ENCODE measurements around the gene SDK1. TPM values are rescaled to one million over a fixed set of nuclear protein-coding genes. Genes with fewer than 3 reads are reported as not detected.

The SDK1 gene
- total and polyA plus RNA-seq, 10 of the 15 experiments (the other 5 are each of a cell fraction or from before 2014, with no cell fraction given), result 0.14 to 0.33 TPM; not detected in 8

- no peak overlapping the region for H3K4me3 ChIP-seq
- no TSS peak for BruUV-seq (replicated peaks)
- SMC1A ChIA-PET (ENCODE audit: uncharacterized antibody, unreplicated experiment), result no interaction called here
- no peak for FAIRE-seq
- intact Hi-C loops (cut with micrococcal nuclease; ENCODE audit: unreplicated experiment) (no loop called here), in situ Hi-C loops (cut with MboI) (no loop called here)
- DNase-seq (ENCODE audit: low read depth, low spot score), result no peak
- no peaks in the 10 kb centered on the region for H3K9me3 ChIP-seq (replicated peaks; ENCODE audit: control insufficient read depth, insufficient read depth, low read length)
- TF ChIP-seq SUZ12 (IDR thresholded peaks at IDR 0.05; ENCODE audit: unreplicated experiment) (no peak), POLR2A (IDR thresholded peaks at IDR 0.05; ENCODE audit: low read depth, low read length) (no peak), POU2F2 (IDR thresholded peaks at IDR 0.05; ENCODE audit: borderline replicate concordance, low read depth, low read length) (no peak), SMC3 (IDR thresholded peaks at IDR 0.05; ENCODE audit: borderline replicate concordance, low read length) (no peak), POLR2AphosphoS5 (IDR thresholded peaks at IDR 0.05; ENCODE audit: low read length) (no peak), CEBPB (IDR thresholded peaks at IDR 0.05; ENCODE audit: borderline replicate concordance in 1 of 2, low read depth in 2 of 2, low read length in 2 of 2) (no peak), BCLAF1 (IDR thresholded peaks at IDR 0.05) (no peak), SMARCA5 (IDR thresholded peaks at IDR 0.05) (no peak)
- H3K36me3 ChIP-seq (ENCODE audit: control insufficient read depth in 2 of 2, insufficient read depth in 2 of 2, low read length in 1 of 2), result no peaks in the 10 kb centered on the region
- CTCF ChIA-PET, result no interaction called here
- WGBS (ENCODE audit: insufficient coverage, insufficient replicate concordance, low lambda C conversion rate, missing lambda C conversion rate), result 58% methylated on average over 3 of the region's 3 CpGs
- no peak overlapping the region for H2AFZ ChIP-seq (ENCODE audit: control insufficient read depth, low read depth, low read length)
- RAD21 ChIA-PET (ENCODE audit: unreplicated experiment), result no interaction called here
- POLR2A ChIA-PET, result no interaction called here
- ATAC-seq, result no peak
- H3K4me1 ChIP-seq (ENCODE audit: control insufficient read depth, insufficient read depth, low read length), result no peaks in the 10 kb centered on the region
- H4K20me1 ChIP-seq (ENCODE audit: control insufficient read depth, insufficient read depth), result no peaks in the 10 kb centered on the region
- H3K27me3 ChIP-seq (replicated peaks in 1 of 2; ENCODE audit: control insufficient read depth in 2 of 2, insufficient read depth in 2 of 2, low read length in 1 of 2), result no peaks in the 10 kb centered on the region
- no peak overlapping the region for H3K9ac ChIP-seq (ENCODE audit: control insufficient read depth, insufficient read depth, low read length)
- H3K27ac ChIP-seq (ENCODE audit: control insufficient read depth, insufficient read depth), result no peak overlapping the region
- H3K4me2 ChIP-seq (ENCODE audit: control insufficient read depth, insufficient read depth), result no peak overlapping the region
- H3K79me2 ChIP-seq (ENCODE audit: control insufficient read depth, insufficient read depth, low read length), result no peaks in the 10 kb centered on the region
These were observed 263.2 kb downstream of the SDK1 start for GRCh38 chr7:3564231-3564630.

Measured in GM12878 (cell line).